Stimulated activated CD4-positive, alpha-beta T cell treated with anti-CD3 and anti-CD28 coated beads, Interleukin-15, amount 100 ng/mL, for 1 hour (primary cell): ENCODE measurements around the gene STPG1.

ENCODE experiments used
- DNase-seq, 2 donors: peaks; one replicate each; pipeline ENCODE4 v3.0.0-alpha.2; 2020; ENCODE audit warnings: low read depth in 1 of 2, low spot score in 1 of 2

The STPG1 gene

GRCh38 chr1:24426744-24427544 lies 13.4 kb upstream of the STPG1 start:
- DNase-seq = no peak

- DNase-seq = no peak
These were observed 12.3 kb upstream of the STPG1 start for GRCh38 chr1:24425922-24426321.

DNA sequence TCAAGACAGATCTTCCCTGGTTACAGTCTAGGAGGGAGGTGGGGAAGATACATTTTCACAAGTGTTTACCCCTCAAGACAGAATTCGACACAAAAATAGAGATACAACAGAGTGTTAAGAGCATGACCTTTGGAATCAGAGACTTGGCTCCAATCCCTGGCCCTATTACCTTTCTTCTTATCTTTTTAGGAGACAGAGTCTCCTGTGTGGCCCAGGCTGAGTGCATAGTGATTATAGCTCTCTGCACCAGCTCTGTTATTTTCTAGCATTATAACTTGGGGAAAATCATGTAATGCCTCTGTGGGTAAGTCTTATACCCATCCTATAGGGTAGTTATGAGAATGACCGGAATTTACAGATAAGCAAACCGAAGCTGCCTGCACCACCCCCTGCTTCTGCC lies 11.9 kb upstream of the STPG1 start:
- DNase-seq = no peak

GRCh38 chr1:24424990-24425389 lies 11.4 kb upstream of the STPG1 start:
- DNase-seq = no peak

DNA sequence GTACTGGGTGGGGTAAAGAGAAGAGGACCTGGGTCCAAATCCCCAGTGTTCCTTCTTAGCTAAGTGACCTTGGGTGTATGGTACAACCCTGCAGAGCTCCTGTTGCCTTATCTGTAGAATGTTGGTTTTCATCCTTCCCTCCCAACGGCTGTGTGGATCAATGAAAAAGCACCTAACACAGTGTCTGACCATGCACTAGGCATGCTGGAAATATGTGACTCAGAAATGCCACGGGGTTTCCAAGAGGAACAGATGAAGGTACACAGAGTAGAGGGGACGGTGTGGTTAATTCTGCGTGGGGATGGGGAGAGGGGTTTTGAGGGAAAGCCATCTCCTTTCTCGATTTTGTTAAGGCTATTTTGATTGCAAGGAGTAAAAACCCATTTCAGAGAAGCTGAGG lies 10.6 kb upstream of the STPG1 start:
- DNase-seq = no peak

DNA sequence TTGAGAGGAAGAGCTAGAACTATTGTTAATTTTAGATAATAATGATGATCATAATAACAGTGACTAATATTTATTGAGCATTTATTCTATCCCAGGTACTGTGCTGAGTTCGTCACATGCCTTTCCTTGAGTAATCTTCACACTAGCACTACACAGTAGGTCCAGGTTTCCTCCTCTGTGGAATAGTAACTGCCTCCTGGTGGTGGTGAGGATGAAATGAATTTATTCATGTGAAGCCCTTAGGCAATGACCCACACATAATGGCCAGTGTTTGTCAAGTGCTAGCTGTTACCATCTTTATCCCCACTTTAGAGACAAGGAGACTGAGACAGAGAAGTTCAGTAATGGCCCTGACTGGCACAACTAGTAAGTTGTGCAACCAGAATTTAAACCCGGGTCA lies 7.9 kb upstream of the STPG1 start:
- no peak for DNase-seq

DNA sequence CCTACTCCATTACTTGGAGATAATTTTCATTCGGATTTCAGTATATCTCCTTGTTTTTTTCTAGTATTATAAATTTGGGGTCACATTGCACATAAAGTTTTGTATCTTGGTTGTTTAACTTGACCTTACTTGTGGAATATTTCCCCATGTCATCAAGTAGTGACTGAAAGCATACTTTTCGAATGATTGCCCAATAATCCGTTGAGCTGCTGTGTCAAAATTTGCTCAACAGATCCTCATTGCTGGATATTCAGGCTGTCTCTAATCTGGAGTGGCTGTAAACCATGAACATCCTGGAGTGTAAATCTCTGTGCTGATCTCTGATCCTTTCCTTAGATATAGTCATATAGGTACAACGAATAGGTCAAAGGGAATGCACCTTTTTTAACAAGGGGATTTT lies 7.0 kb upstream of the STPG1 start:
- no peak for DNase-seq

DNA sequence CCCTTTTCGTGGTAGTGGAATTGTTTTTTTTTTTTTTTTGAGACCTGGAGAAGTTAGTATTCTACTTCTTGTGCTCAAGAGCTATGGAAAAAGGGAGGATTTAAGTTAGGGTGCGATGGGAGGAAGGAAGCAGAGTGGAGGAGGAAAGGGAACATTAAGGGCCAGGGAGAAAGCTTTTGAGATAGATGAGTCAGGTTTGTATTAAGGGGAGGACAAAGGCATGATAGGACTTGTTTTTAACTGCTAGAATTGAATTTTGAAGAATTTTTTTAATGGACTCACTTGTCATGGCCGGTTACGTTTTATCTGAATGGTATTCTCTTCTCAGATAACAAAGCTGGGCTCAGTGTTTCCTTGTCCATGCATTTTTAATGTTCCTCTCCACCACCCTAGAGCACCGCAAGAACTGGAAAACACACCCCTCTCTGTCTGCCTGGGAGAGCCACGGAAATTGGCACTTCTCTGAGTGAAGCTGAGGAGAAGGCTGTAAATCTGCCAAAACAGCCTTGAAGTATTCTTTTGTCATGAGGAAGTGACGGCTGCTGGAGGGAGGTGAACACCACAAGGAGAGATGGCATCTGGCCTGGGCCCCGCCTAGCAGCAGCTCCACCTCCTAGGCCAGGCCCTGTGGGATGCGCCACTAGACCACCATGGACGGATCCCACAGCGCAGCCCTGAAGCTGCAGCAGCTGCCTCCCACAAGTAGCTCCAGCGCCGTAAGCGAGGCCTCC lies 5.5 kb upstream of the STPG1 start:
- DNase-seq = no peak

DNA sequence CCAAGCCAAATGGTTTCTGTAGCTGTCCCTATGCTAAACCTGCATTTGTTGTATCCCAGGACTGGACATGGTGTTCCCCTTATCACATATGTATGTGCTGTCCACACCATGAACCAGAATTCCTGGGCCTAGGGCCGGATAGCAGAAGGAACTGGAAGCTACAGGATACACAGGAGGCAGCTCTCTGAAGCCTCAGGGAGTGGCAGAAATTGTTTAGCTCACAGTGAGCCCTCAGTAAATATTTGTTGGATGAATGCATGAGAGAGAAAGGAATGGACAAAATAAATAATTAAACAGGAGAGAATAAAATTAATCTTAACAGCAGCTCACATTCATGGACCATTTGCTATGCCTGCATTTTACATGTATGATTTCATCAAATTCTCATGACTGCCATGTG lies 4.1 kb upstream of the STPG1 start:
- no peak for DNase-seq

- no peak for DNase-seq
These were observed 3.2 kb upstream of the STPG1 start for GRCh38 chr1:24416666-24417391.

DNA sequence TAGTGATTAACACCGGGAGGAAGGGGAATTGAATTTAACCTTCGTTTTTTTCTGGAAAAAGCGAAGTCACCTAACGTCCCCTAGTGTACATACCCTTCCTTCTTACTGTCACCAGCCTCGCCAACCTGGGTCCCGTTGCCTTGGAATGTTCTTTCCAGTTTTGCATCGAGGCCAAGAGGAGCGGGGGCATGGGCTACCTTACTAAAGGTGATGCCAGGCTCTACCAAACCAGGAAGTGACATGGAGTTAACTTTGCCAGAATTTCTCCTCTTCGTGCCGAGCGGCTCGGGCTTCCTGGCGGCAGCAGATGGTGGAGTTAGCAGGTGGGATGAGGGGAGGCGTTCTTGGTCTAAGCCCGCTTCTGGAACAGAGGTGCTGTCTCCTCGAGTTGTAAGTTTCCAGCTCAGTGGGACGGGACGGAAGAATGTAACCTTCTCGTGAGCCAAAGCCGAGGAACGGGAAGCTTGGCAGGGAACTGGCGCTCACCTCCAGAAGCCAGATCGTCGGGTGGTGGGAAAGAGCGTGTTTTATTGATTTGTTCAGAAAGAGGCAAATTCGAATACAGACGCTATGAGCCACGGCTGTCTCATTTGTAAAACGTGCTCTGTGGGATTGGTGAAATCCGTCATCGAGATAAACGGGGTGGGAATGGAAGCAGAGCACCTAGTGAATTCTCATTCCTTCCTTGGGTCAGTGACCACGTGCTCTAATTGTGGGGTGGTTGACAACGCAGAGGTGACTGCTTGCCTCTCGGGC lies 2.5 kb upstream of the STPG1 start:
- DNase-seq = no peak

GRCh38 chr1:24415334-24415909 lies 1.8 kb upstream of the STPG1 start, which contains the start of gene NIPAL3:
TSS of gene NIPAL3 (plus strand) at chr1:24415802. CDS start at chr1:24419548, 3,746 bp downstream.
- DNase-seq = peak; percentile 89 to 95

DNA sequence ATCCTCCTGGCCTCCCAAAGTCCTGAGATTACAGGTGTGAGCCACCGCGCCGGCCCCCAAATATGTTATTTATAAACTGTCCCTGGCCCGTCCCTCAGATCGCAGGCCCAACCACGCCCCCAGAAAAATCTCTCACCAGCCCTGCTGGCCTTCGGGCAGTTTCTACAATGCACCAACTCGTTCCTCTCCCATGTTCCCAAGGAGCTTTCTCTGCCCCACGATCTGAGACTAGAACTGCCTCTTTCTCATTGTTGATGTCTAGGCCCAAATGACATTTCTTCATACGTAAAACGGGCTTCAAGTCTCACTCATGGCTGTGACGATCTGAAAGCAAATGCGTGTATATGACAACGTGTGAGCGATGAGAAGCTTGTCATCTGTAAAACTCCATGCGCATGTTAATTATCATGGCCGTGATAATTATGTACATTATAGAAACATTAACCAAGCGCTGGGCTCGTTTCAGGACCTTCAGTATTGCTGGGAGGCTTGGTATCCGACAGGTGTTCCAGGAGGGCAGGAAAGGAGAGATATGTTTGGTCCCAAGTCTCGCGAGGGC lies 1.3 kb upstream of the STPG1 start:
- no peak for DNase-seq

DNA sequence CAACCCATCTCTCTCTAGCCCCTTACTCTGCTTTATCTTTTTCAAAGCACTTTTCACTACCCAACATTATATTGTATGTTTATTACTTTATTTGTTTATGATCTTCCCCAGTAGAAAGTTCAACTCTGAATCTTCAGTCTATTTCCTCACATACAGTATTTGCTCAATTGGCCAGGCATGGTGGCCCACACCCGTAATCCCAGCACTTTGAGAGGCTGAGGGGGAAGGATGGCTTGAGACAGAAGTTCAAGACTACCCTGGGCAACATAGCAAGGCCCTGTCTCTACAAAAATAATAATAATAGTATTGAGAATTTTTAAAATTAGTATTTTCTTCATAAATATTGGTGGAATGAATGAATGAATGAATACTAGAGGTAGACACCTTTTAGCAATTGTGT lies 1.2 kb downstream of the STPG1 start:
- no peak for DNase-seq

GRCh38 chr1:24411963-24412362 lies 1.6 kb downstream of the STPG1 start:
- DNase-seq = no peak

- DNase-seq = no peak
These were observed 2.8 kb downstream of the STPG1 start for GRCh38 chr1:24410750-24411149.

DNA sequence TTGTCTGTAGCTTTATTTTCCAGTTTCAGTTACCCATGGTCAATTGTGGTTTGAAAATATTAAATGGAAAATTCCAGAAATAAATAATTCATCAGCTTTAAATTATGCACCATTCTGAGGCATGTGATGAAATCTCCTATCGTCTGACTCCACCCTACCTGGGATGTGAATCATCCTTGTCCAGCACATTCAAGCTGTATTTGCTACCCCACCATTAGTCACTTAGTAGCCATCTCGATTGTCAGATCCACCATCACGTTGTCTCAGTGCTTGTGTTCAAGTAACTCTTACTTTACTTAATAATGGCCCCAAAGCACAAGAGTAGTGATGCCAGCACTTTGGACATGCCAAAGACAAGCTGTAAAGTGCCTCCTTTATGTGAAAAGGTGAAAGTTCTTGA lies 4.0 kb downstream of the STPG1 start:
- no peak for DNase-seq

- no peak for DNase-seq
These were observed 6.8 kb downstream of the STPG1 start for GRCh38 chr1:24406788-24407187.

- no peak for DNase-seq
These were observed 9.8 kb downstream of the STPG1 start for GRCh38 chr1:24403806-24404205.

DNA sequence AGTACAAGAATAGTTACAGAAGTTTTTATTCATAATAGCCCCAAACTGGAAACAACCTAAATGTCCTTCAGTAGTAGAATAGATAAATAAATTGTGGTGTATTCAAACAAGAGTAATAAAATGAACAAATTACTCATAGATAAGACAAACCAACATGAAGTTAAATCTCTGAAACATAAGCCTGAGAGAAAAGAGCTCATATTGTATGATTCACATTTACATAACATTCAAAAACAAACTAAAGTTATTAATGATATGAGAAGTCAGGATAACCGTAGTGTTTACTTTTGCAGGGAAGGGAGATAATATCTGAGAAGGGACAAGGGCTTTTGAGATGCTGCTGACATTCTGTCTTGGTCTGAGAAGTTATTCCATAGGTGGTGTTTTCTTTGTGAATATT lies 13.5 kb downstream of the STPG1 start:
- DNase-seq = no peak

DNA sequence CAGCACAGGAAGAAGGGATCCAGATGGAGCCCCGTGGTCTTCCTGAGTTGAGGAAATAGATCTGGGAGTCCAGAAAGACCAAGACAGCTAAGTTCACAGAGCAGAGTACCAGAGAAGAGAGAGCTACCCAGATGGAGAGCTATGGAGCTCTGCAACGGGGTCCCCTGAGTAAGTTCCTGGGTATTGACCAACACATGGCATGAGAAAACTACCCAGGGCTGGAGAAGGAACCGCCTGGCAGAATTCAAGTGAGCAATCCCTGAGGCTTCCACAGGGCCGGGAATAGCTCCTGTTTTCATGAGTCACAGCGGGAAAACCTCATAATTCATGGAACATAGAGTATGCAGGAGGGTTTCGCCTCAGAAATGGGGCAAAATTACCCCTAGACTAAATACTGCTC lies 19.7 kb downstream of the STPG1 start:
- no peak for DNase-seq
